ENCODE measurements around the gene ZDHHC5.
A peak's percentile ranks its signal among the peaks of the same experiment; 100 is the strongest.

DNA sequence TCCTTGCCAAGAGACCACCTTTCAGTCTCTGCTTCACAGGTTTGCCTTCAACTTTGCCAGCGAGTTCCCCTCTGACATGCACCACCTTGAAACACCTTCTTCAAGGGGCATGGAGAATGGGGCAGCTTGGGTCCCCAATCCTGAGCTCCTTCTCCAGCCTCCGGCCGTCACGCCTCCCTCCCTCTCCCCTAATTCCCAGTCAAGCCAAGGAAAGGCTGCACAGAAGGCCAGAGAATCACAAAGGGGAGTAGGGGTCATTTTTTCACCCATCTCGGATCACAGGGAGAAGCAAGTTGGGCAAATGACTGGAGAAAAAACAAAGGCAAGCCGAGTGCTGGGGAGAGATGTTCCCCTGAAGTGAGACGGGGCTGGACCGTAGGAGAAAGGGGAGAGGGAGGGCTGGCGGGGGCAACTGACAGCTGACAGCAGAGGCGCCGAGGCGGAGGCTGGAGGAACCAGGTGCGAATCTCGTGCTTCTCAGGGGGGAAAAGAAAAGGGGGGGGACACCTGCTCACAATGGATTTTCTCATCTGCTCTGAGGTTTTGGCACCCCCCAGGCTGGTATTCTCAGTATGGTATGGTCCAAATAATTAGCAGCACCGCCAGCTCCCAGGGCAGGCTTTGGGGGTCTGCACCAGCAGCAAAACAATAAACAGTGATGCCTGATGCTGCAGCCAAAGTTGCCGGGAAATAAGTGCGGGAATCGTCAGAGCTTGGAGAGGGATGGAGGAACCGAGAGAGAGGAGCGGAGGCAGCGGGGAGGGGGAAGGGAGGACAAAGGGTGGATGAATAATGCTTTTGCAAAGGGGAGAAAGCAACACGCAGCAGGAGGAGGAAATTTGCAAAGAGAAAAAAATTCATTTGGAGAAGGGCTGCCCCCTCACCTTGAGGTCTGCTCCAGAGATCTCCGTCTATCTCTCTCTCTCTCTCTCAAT, 18.8 kb upstream of the ZDHHC5 start:
- TF ChIP-seq, protein P1, sequence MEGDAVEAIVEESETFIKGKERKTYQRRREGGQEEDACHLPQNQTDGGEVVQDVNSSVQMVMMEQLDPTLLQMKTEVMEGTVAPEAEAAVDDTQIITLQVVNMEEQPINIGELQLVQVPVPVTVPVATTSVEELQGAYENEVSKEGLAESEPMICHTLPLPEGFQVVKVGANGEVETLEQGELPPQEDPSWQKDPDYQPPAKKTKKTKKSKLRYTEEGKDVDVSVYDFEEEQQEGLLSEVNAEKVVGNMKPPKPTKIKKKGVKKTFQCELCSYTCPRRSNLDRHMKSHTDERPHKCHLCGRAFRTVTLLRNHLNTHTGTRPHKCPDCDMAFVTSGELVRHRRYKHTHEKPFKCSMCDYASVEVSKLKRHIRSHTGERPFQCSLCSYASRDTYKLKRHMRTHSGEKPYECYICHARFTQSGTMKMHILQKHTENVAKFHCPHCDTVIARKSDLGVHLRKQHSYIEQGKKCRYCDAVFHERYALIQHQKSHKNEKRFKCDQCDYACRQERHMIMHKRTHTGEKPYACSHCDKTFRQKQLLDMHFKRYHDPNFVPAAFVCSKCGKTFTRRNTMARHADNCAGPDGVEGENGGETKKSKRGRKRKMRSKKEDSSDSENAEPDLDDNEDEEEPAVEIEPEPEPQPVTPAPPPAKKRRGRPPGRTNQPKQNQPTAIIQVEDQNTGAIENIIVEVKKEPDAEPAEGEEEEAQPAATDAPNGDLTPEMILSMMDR (optimal IDR thresholded peaks at IDR 0.05 in 1 of 3, IDR thresholded peaks at IDR 0.05 in 1 of 3, conservative IDR thresholded peaks at IDR 0.05 in 1 of 3; ENCODE audit: extremely low read depth in 1 of 3, insufficient read depth in 2 of 3, low read length in 3 of 3), result no peak
- peak; percentile 33 for TF ChIP-seq EZH2 (IDR thresholded peaks at IDR 0.05; ENCODE audit: low read length)

Data from keratinocyte (primary cell).